Endothelial cell of umbilical vein (primary cell): ENCODE data around the gene CHD9. TPM values are rescaled to one million over a fixed set of nuclear protein-coding genes. Genes with fewer than 3 reads are reported as not detected.

Source experiments
- BruUV-seq: library from RNA; stranded (reverse); fragments of 400-500 nt; replicated peaks from 2 replicates; lab custom pipeline; 2021; lab: Mats Ljungman, UMichigan
- CTCF ChIA-PET: fragments of 300-600, 350-600 bp; sonication (Branson Sonifier 250); formaldehyde crosslinking; loops from one replicate; lab custom pipeline; 2021; ENCODE audit warnings: antibody characterized with exemption, inconsistent platforms; lab: Charles Lee
- POLR2A ChIA-PET: fragments of 300-600, 350-600 bp; sonication (Branson Sonifier 250); formaldehyde crosslinking; loops from one replicate; lab custom pipeline; 2021; ENCODE audit warnings: antibody characterized with exemption, inconsistent platforms; lab: Charles Lee
- DNase-seq: peaks from one replicate; pipeline ENCODE4 v3.0.0-alpha.2; 2011; ENCODE audit warnings: low read depth, low spot score
- FAIRE-seq: peaks from 2 replicates; lab custom pipeline; 2011; peaks lifted over from hg19 to GRCh38; lab: Jason Lieb, UNC
- H2AFZ ChIP-seq: 2 replicates; pipeline ENCODE4 v1.6.0; 2012; ENCODE audit warnings: low read depth, low read length, control low read depth, inconsistent platforms
- H3K27ac ChIP-seq: 2 replicates; pipeline ENCODE4 v1.5.1; 2011; ENCODE audit warnings: low read depth, mild to moderate bottlenecking, control low read depth, low read length, moderate library complexity; ENCODE audit not compliant: insufficient read depth
- H3K27me3 ChIP-seq, 2 experiments: 2 replicates each; pipeline versions ENCODE4 v1.6.0 to v1.6.1; 2011; ENCODE audit warnings: low read length in 2 of 2, mixed read lengths in 1 of 2; ENCODE audit not compliant: control insufficient read depth in 2 of 2, insufficient read depth in 2 of 2
- H3K36me3 ChIP-seq, 2 experiments: 2 replicates in 1 of 2; 3 replicates in 1 of 2; pipeline ENCODE4 v1.5.1; 2011; ENCODE audit warnings: low read length in 2 of 2, mild to moderate bottlenecking in 1 of 2, moderate library complexity in 1 of 2; ENCODE audit not compliant: control insufficient read depth in 2 of 2, insufficient read depth in 2 of 2; ENCODE audit errors: extremely low read depth in 1 of 2
- H3K4me1 ChIP-seq: 3 replicates; pipeline ENCODE4 v1.5.1; 2011; ENCODE audit warnings: mild to moderate bottlenecking, low read length; ENCODE audit not compliant: control insufficient read depth, insufficient read depth; ENCODE audit errors: extremely low read depth
- H3K4me2 ChIP-seq: 2 replicates; pipeline ENCODE4 v1.6.1; 2011; ENCODE audit warnings: low read length, control low read depth, mixed read lengths; ENCODE audit not compliant: insufficient read depth
- H3K4me3 ChIP-seq, 3 experiments: fragments of 200-600 bp in 1 of 3; sonication (generic), shearing (Covaris generic) in 1 of 3; replicated peaks in 1 of 3; 2 replicates each; pipeline ENCODE4 v1.5.1; 2011 to 2016; ENCODE audit warnings: control low read depth in 3 of 3, low read length in 3 of 3, mild to moderate bottlenecking in 2 of 3, inconsistent platforms in 1 of 3, low read depth in 1 of 3, moderate library complexity in 1 of 3; ENCODE audit not compliant: insufficient read depth in 1 of 3
- H3K79me2 ChIP-seq: 2 replicates; pipeline ENCODE4 v1.6.0; 2012; ENCODE audit warnings: low read length, inconsistent platforms; ENCODE audit not compliant: control insufficient read depth, insufficient read depth
- H3K9ac ChIP-seq: replicated peaks from 2 replicates; pipeline ENCODE3; 2011; ENCODE audit warnings: low read length, control low read depth; ENCODE audit not compliant: insufficient read depth; ENCODE audit errors: extremely low read depth
- H3K9me1 ChIP-seq: replicated peaks from 3 replicates; pipeline ENCODE4 v1.6.0; 2011; ENCODE audit warnings: mild to moderate bottlenecking, low read length; ENCODE audit not compliant: control insufficient read depth, insufficient read depth; ENCODE audit errors: extremely low read depth
- H3K9me3 ChIP-seq: replicated peaks from 2 replicates; pipeline ENCODE4 v1.5.1; 2012; ENCODE audit warnings: low read length, inconsistent platforms; ENCODE audit not compliant: control insufficient read depth, insufficient read depth
- H4K20me1 ChIP-seq: replicated peaks from 2 replicates; pipeline ENCODE3; 2011; ENCODE audit warnings: mild to moderate bottlenecking, low read length; ENCODE audit not compliant: control insufficient read depth, insufficient read depth; ENCODE audit errors: extremely low read depth
- EZH2 ChIP-seq: IDR thresholded peaks from 2 replicates; pipeline ENCODE4 v1.6.1; 2012; ENCODE audit warnings: borderline replicate concordance, low read depth, mild to moderate bottlenecking, moderate library complexity, low read length, inconsistent platforms; ENCODE audit not compliant: severe bottlenecking
- FOS ChIP-seq: IDR thresholded peaks from 2 replicates; pipeline ENCODE4 v1.6.1; 2011; ENCODE audit warnings: mild to moderate bottlenecking, low read length, moderate library complexity, borderline replicate concordance; ENCODE audit not compliant: insufficient read depth
- GATA2 ChIP-seq: IDR thresholded peaks from 2 replicates; pipeline ENCODE4 v1.7.0; 2011; ENCODE audit warnings: low read depth, mild to moderate bottlenecking, moderate library complexity, mixed read lengths, low read length; ENCODE audit not compliant: insufficient read length, insufficient read depth
- JUN ChIP-seq: IDR thresholded peaks from 2 replicates; pipeline ENCODE4 v1.6.1; 2011; ENCODE audit warnings: borderline replicate concordance, low read depth; ENCODE audit not compliant: insufficient read length, insufficient read depth
- MYC ChIP-seq: IDR thresholded peaks from one replicate; pipeline ENCODE4 v1.6.1; 2011; ENCODE audit warnings: mild to moderate bottlenecking, low read depth, low read length
- POLR2A ChIP-seq: IDR thresholded peaks from 2 replicates; pipeline ENCODE4 v1.6.1; 2012; ENCODE audit warnings: low read depth, mild to moderate bottlenecking, control low read depth, low read length
- POLR2AphosphoS5 ChIP-seq: IDR thresholded peaks from 2 replicates; pipeline ENCODE4 v1.6.1; 2012; ENCODE audit warnings: low read depth, mild to moderate bottlenecking, control low read depth, low read length, moderate library complexity; ENCODE audit not compliant: insufficient read depth
- dilution Hi-C: fragments of 300-500 bp; cut with MboI; formaldehyde crosslinking; loops from one replicate; pipeline ENCODE4 v1.15.0; 2019; ENCODE audit warnings: low sequenced_read_pairs; ENCODE audit not compliant: extremely low pct_ligation_motif_present
- intact Hi-C: fragments of 100-400 bp; cut with micrococcal nuclease; formaldehyde crosslinking; loops from one replicate; pipeline ENCODE4 v1.10.0; 2022
- polyA plus RNA-seq, 4 experiments: library from polyadenylated mRNA; depleted of rRNA in 3 of 4; stranded (reverse) in 3 of 4; unstranded in 1 of 4; fragments of >200 nt; gene quantifications; 2 replicates each; pipeline versions ENCODE4 v1.2.1 to v1.2.3, GENCODE V29; 2011 to 2012; ENCODE audit warnings: missing spikeins in 1 of 4
- total RNA-seq: library from RNA; stranded (reverse); gene quantifications from 2 replicates; pipeline ENCODE4 v1.2.3, GENCODE V29; 2021
- TF ChIP-seq, protein P1 (sequence below), 2 donors: IDR thresholded peaks; 1 replicate in 1 of 2; 2 replicates in 1 of 2; pipeline ENCODE4 v1.5.1; 2011; ENCODE audit warnings: low read length in 2 of 2, mild to moderate bottlenecking in 2 of 2, moderate library complexity in 2 of 2, control low read depth in 1 of 2, inconsistent platforms in 1 of 2, low read depth in 1 of 2; ENCODE audit not compliant: insufficient read depth in 1 of 2; ENCODE audit errors: extremely low read depth in 1 of 2
- TF ChIP-seq, protein P2 (sequence below): IDR thresholded peaks from 2 replicates; pipeline ENCODE4 v1.6.1; 2011; ENCODE audit not compliant: insufficient read depth, insufficient read length

The CHD9 gene
- total and polyA plus RNA-seq, 2 donors (not counting 3 experiments of a cell fraction or from before 2014, with no cell fraction given) = 9.9 to 59.2 TPM

DNA sequence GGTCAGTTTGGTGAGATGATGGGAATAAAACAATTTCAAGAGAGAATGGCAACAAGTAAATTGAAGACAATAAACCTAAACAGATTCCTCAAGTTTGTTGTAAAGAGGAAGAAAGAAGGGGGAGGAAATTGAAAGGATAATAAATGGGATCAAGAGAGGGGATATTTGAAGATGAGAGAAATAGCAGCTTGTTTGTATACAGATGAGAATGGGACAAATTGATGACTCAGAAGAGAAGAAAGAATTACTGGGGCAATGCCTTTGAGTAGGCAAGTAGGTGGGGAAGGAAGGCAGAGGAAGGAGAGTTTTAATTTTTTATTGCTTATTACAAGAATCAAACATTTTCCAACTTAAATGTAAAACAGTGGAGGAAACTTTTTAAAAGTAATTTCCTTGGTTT, 98.3 kb downstream of the CHD9 start:
- Histone ChIP-seq H3K4me1 (no peaks in the 10 kb centered on the region), H3K36me3 (peaks cover 3 to 13% of the 10 kb centered on the region in 2 experiments), H3K4me2 (no peak overlapping the region), H4K20me1 (no peaks in the 10 kb centered on the region), H3K9me3 (no peaks in the 10 kb centered on the region), H3K9ac (no peak overlapping the region), H3K27ac (no peak overlapping the region), H3K27me3 (no peaks in the 10 kb centered on the region), H3K4me3 (no peak overlapping the region), H2AFZ (no peak overlapping the region), H3K79me2 (peaks cover 32% of the 10 kb centered on the region), H3K9me1 (no peaks in the 10 kb centered on the region)
- BruUV-seq = no TSS peak
- no peak for FAIRE-seq
- ChIA-PET CTCF (interaction anchor here (1.3 kb wide), 1 partner anchor 89 kb away, joined by 3 read pairs; no protein-coding TSS in a partner anchor), POLR2A (no interaction called here)
- intact Hi-C loops = no loop called here
- dilution Hi-C loops = no loop called here
- DNase-seq = no peak
- TF ChIP-seq, protein P1, sequence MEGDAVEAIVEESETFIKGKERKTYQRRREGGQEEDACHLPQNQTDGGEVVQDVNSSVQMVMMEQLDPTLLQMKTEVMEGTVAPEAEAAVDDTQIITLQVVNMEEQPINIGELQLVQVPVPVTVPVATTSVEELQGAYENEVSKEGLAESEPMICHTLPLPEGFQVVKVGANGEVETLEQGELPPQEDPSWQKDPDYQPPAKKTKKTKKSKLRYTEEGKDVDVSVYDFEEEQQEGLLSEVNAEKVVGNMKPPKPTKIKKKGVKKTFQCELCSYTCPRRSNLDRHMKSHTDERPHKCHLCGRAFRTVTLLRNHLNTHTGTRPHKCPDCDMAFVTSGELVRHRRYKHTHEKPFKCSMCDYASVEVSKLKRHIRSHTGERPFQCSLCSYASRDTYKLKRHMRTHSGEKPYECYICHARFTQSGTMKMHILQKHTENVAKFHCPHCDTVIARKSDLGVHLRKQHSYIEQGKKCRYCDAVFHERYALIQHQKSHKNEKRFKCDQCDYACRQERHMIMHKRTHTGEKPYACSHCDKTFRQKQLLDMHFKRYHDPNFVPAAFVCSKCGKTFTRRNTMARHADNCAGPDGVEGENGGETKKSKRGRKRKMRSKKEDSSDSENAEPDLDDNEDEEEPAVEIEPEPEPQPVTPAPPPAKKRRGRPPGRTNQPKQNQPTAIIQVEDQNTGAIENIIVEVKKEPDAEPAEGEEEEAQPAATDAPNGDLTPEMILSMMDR (IDR thresholded peaks at IDR 0.05; ENCODE audit: extremely low read depth in 1 of 2, insufficient read depth in 1 of 2, low read depth in 1 of 2, low read length in 2 of 2) = no peak
- TF ChIP-seq GATA2 = no peak
- no peak for TF ChIP-seq JUN
- no peak for TF ChIP-seq POLR2A
- TF ChIP-seq MYC = no peak
- TF ChIP-seq FOS = no peak
- TF ChIP-seq, protein P2, sequence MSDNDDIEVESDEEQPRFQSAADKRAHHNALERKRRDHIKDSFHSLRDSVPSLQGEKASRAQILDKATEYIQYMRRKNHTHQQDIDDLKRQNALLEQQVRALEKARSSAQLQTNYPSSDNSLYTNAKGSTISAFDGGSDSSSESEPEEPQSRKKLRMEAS = no peak
- TF ChIP-seq POLR2AphosphoS5 = no peak
- TF ChIP-seq EZH2 = no peak
